Endothelial cell (in vitro differentiated cells): ENCODE measurements around the gene RIPK3. TPM values are rescaled to one million over a fixed set of nuclear protein-coding genes. Genes with fewer than 3 reads are reported as not detected.
A peak's percentile ranks its signal among the peaks of the same experiment; 100 is the strongest.

Source experiments
- DNase-seq: peaks from one replicate; pipeline ENCODE4 v3.0.0; 2021; ENCODE audit warnings: low spot score
- H3K27ac Mint-ChIP-seq: one replicate; pipeline ENCODE4 v1.8.0; 2021; ENCODE audit warnings: mixed read lengths, inconsistent platforms; ENCODE audit not compliant: unreplicated experiment
- H3K27me3 Mint-ChIP-seq: one replicate; pipeline ENCODE4 v1.8.0; 2021; ENCODE audit warnings: mild to moderate bottlenecking, moderate library complexity, mixed read lengths, inconsistent platforms; ENCODE audit not compliant: unreplicated experiment
- H3K36me3 Mint-ChIP-seq: one replicate; pipeline ENCODE4 v1.8.0; 2021; ENCODE audit warnings: mild to moderate bottlenecking, low read depth, mixed read lengths, inconsistent platforms; ENCODE audit not compliant: unreplicated experiment
- H3K4me1 Mint-ChIP-seq: one replicate; pipeline ENCODE4 v1.8.0; 2021; ENCODE audit warnings: mild to moderate bottlenecking, mixed read lengths, inconsistent platforms; ENCODE audit not compliant: unreplicated experiment
- H3K4me3 Mint-ChIP-seq: one replicate; pipeline ENCODE4 v1.8.0; 2021; ENCODE audit warnings: mild to moderate bottlenecking, mixed read lengths, inconsistent platforms; ENCODE audit not compliant: unreplicated experiment
- H3K9me3 Mint-ChIP-seq: one replicate; pipeline ENCODE4 v1.8.0; 2021; ENCODE audit warnings: mixed read lengths, inconsistent platforms; ENCODE audit not compliant: unreplicated experiment
- total RNA-seq: library from RNA; stranded (reverse); fragmentation: NEBNext Ultra II Directional; extraction: Animal tissue kit (Norgen Biotek cat#: 25700); gene quantifications from one replicate; pipeline ENCODE4 v1.2.1, GENCODE V29; 2021; ENCODE audit not compliant: unreplicated experiment
- TF ChIP-seq, protein P1 (sequence below): fragments of 200-600 bp; sonication (generic); IDR thresholded peaks from one replicate; pipeline ENCODE4 v1.5.0; 2021; ENCODE audit warnings: antibody characterized with exemption; ENCODE audit not compliant: unreplicated experiment

RIPK3 gene
- total RNA-seq, 1 donor from 2014 or later, result 2.6 TPM

DNA sequence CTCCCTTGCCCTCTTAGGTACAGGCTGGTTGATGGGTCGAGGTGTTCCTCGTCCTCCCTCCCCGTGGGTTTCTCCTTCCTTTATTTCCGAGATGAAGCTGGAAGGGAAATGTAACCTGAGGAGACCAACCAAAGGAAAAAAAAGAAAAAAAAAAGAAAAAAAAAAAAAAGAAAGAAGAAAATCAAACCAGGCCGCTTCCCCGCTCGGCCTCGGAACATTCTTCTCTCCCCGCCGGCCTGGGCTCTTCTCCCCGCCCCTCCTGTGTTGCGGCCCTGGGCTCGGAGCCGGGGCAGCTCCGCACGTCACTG lies 26.6 kb upstream of the RIPK3 start:
- peaks cover 19% of the 10 kb centered on the region for H3K4me1 Mint-ChIP-seq
- no peak for DNase-seq
- peaks cover 11% of the 10 kb centered on the region for H3K27me3 Mint-ChIP-seq
- H3K36me3 Mint-ChIP-seq, result no peaks in the 10 kb centered on the region
- no peak overlapping the region for H3K27ac Mint-ChIP-seq
- TF ChIP-seq, protein P1, sequence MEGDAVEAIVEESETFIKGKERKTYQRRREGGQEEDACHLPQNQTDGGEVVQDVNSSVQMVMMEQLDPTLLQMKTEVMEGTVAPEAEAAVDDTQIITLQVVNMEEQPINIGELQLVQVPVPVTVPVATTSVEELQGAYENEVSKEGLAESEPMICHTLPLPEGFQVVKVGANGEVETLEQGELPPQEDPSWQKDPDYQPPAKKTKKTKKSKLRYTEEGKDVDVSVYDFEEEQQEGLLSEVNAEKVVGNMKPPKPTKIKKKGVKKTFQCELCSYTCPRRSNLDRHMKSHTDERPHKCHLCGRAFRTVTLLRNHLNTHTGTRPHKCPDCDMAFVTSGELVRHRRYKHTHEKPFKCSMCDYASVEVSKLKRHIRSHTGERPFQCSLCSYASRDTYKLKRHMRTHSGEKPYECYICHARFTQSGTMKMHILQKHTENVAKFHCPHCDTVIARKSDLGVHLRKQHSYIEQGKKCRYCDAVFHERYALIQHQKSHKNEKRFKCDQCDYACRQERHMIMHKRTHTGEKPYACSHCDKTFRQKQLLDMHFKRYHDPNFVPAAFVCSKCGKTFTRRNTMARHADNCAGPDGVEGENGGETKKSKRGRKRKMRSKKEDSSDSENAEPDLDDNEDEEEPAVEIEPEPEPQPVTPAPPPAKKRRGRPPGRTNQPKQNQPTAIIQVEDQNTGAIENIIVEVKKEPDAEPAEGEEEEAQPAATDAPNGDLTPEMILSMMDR, result no peak
- H3K4me3 Mint-ChIP-seq, result peak overlapping the region; percentile 87
- H3K9me3 Mint-ChIP-seq, result no peaks in the 10 kb centered on the region

DNA sequence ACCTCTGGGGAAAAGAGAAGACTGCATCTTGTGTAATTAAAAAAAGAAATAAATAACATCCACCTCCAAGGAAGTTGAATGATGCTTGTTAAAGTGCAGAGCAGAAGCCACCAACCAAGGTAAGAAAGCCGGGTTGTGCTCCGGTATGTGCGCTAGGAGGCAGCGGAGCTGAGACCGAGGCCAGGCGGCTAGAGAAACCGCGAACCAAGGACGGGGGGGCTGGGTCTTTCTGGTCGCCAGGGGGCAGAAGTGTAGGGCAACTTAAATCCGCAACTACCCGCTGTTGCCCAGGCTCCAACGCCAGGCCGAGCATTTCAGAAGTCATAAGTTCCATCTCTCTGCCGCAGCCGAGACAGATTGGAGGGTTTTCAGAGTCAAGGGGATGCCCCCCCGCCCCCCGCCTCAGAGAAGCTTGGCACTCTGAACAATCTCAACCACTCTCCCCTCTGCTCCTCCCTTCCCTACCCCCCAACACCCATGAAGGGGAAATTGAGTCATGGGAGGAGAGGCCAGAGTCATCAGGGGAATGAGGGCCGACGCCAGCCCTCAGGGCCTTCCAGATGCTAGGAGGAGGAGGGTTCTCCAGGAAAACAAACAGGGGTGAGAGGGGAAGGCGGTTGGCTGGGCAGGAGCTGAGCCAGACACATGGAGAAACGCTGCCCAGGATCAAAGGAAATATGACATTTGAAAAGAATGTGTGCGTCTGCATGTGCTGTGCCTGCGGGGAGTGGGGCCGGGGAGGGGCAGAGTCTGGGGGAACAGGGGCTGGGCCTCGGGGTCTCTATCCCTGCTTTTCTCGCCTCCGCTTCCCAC lies 26.0 kb upstream of the RIPK3 start:
- H3K27me3 Mint-ChIP-seq, result peaks cover 11% of the 10 kb centered on the region
- H3K36me3 Mint-ChIP-seq, result no peaks in the 10 kb centered on the region
- peaks cover 19% of the 10 kb centered on the region for H3K4me1 Mint-ChIP-seq
- peak overlapping the region; percentile 77 for H3K27ac Mint-ChIP-seq
- peak overlapping the region; percentile 87 for H3K4me3 Mint-ChIP-seq
- TF ChIP-seq, protein P1, result peak; percentile 74
- DNase-seq, result peak; percentile 87
- H3K9me3 Mint-ChIP-seq, result no peaks in the 10 kb centered on the region

DNA sequence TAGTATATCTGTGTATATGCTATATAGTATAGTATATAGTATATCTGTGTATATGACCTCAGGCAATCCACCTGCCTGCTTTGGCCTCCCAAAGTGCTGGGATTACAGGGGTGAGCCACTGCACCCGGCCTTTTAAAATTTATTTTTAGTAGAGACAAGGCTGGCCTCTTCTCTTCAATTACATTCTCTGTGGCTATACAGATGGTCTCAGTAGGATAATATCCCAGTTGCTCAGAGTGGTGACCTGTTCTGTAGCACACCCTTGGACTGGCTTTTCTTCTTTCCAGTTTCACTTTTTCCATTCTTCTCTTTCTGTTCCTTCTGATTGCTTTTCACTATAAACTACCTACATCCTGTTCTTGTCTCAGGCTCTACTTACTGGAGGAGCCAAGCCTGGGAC lies 25.1 kb upstream of the RIPK3 start:
- Mint-ChIP-seq H3K27me3 (peaks cover 11% of the 10 kb centered on the region), H3K9me3 (no peaks in the 10 kb centered on the region), H3K36me3 (peaks cover 5% of the 10 kb centered on the region), H3K27ac (no peak overlapping the region), H3K4me1 (peaks cover 19% of the 10 kb centered on the region), H3K4me3 (no peak overlapping the region)
- TF ChIP-seq, protein P1, result no peak
- no peak for DNase-seq

DNA sequence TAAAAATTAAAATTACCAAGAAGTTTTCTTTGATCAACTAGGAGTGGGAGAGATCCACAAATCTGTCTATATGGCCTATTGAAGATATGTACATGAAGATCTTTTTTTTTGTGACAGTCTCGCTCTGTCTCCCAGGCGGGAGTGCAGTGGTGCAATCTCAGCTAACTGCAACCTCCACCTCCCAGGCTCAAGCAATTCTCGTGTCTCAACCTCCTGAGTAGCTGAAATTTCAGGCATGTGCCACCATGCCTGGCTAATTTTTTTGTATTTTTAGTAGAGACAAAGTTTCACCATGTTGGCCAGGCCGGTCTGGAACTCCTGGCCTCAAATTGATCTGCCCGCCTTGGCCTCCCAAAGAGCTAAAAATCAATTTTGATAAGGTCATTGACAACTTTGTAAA lies 23.6 kb upstream of the RIPK3 start:
- no peak for DNase-seq
- Mint-ChIP-seq H3K4me1 (peaks cover 19% of the 10 kb centered on the region), H3K36me3 (peaks cover 5% of the 10 kb centered on the region), H3K27ac (no peak overlapping the region), H3K9me3 (no peaks in the 10 kb centered on the region), H3K4me3 (no peak overlapping the region), H3K27me3 (peaks cover 11% of the 10 kb centered on the region)
- TF ChIP-seq, protein P1, result no peak

DNA sequence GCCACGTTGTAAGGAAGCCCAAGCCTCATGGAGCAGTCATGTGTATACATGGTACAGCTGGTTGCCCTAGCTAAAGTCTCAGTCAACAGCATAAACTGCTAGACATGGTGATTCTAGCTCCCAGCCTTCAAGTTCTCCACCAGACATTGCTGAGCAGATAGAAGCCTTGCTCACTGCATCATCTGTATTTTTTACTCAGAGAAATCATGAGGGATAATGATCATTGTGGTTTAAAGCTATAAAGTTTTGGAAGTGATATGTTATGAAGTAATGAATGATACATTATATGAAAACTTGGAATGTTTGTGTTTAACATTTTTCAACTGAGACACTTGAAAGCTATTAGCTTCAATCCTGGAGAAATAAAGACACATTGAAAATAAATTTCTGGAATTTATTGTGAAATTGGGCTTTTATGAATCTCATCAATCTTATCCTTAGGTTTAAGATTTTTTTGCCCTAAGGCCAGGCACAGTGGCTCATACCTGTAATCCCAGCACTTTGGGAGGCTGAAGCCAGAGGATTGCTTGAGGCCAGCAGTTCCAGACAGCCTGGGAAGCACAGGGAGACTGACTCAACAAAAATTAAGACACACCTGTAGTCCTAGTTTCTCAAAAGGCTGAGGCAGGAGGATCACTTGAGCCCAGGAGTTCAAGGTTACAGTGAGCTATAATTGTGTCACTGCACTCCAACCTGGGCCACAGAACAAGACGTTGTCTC lies 22.6 kb upstream of the RIPK3 start:
- H3K27me3 Mint-ChIP-seq, result peaks cover 11% of the 10 kb centered on the region
- TF ChIP-seq, protein P1, result no peak
- no peaks in the 10 kb centered on the region for H3K9me3 Mint-ChIP-seq

More for the DNA sequence above, 22.6 kb upstream of the RIPK3 start:
- no peak overlapping the region for H3K4me3 Mint-ChIP-seq
- no peak for DNase-seq
- peaks cover 14% of the 10 kb centered on the region for H3K4me1 Mint-ChIP-seq
- no peak overlapping the region for H3K27ac Mint-ChIP-seq
- peaks cover 5% of the 10 kb centered on the region for H3K36me3 Mint-ChIP-seq
